Psoas muscle (tissue), 8 donors: ENCODE measurements around the gene SP4. TPM values are rescaled to one million over a fixed set of nuclear protein-coding genes. Genes with fewer than 3 reads are reported as not detected.

Source experiments
- ATAC-seq, 4 donors: fragments of 200-7000 bp; cut with Tn5 transposase; one replicate each; pipeline ENCODE4 v1.9.1; 2020; ENCODE audit warnings: moderate library complexity in 3 of 4, mild to moderate bottlenecking in 2 of 4
- DNase-seq, 2 donors: peaks; one replicate each; pipeline ENCODE4 v3.0.0-alpha.2; 2020
- H3K27ac ChIP-seq: fragments of 200-600 bp; one replicate; pipeline ENCODE4 v1.8.0; 2022
- H3K27me3 ChIP-seq, 3 donors: fragments of 200-600 bp in 1 of 3; one replicate each; pipeline versions ENCODE4 v1.6.1 to v1.8.0; 2013 to 2022; ENCODE audit warnings: low read length in 2 of 3, mild to moderate bottlenecking in 2 of 3, moderate library complexity in 1 of 3; ENCODE audit not compliant: insufficient read depth in 3 of 3
- H3K36me3 ChIP-seq, 2 donors: fragments of 200-600 bp in 1 of 2; one replicate each; pipeline versions ENCODE4 v1.6.1 to v1.8.0; 2013 to 2022; ENCODE audit warnings: low read depth in 1 of 2, mild to moderate bottlenecking in 1 of 2, moderate library complexity in 1 of 2; ENCODE audit not compliant: insufficient read depth in 1 of 2
- H3K4me1 ChIP-seq: fragments of 200-600 bp; one replicate; pipeline ENCODE4 v1.8.0; 2022
- H3K4me3 ChIP-seq: fragments of 200-600 bp; one replicate; pipeline ENCODE4 v1.8.0; 2022; ENCODE audit warnings: mild to moderate bottlenecking
- H3K9me3 ChIP-seq: fragments of 200-600 bp; one replicate; pipeline ENCODE4 v1.8.0; 2022
- CTCF ChIP-seq: fragments of 200-600 bp; IDR thresholded peaks from one replicate; pipeline ENCODE4 v1.8.0; 2022; ENCODE audit warnings: antibody characterized with exemption
- WGBS, 3 donors: extraction: QIAGEN DNeasy Blood & Tissue Kit; methylation state at CpG; one replicate each; pipeline versions ENCODE4 v1.1.6 to v1.1.7; 2013; 5-methylcytosine and 5-hydroxymethylcytosine counted together
- intact Hi-C, 2 donors: fragments of 100-400 bp; cut with DNase I; formaldehyde crosslinking; loops; one replicate each; pipeline versions ENCODE4 v1.11.0 to v1.14.2; 2022
- polyA plus RNA-seq, 3 donors: library from polyadenylated mRNA; stranded (reverse); fragments of 200-250 nt; gene quantifications; one replicate each; pipeline ENCODE4 v1.2.3, GENCODE V29; 2013
- total RNA-seq, 4 donors: library from RNA; stranded (reverse); fragmentation: NEBNext Ultra II Directional in 2 of 4; extraction: Animal tissue kit (Norgen Biotek cat#: 25700) in 2 of 4; gene quantifications; one replicate each; pipeline versions ENCODE4 v1.2.1 to v1.2.4, GENCODE V29; 2021 to 2023
- donor health status: healthy with polysubstance abuse.
- donor health status: DM: no; HTN: no; CAD: no; lungs with moderate emphysema.
- donor health status: Bipolar disorder and iron deficiency.
- donor health status: healthy.
- donor health status: DM: yes; HTN: yes; CAD: no.
- donor health status: DM: no; HTN: no; CAD: no.
- donor health status: DM: no; HTN: no; CAD: no.
- donor health status: DM: yes; HTN: yes; CAD: no.

SP4 gene
- total and polyA plus RNA-seq, 7 donors, result 1.5 to 7.4 (median 5.7) TPM

GRCh38 chr7:21414795-21415393 lies 13.0 kb upstream of the SP4 start:
- ATAC-seq, result no peak
- Histone ChIP-seq H3K27ac (no peak overlapping the region), H3K4me3 (no peak overlapping the region), H3K9me3 (no peaks in the 10 kb centered on the region), H3K27me3 (no peaks in the 10 kb centered on the region), H3K4me1 (no peaks in the 10 kb centered on the region), H3K36me3 (no peaks in the 10 kb centered on the region)
- no peak for TF ChIP-seq CTCF
- DNase-seq, result no peak
- WGBS, 3 donors, result 91 to 93% (median 91%) methylated on average over 6 of the region's 6 CpGs
- intact Hi-C loops, result no loop called here

- Histone ChIP-seq H3K9me3 (no peaks in the 10 kb centered on the region), H3K4me3 (no peak overlapping the region), H3K36me3 (no peaks in the 10 kb centered on the region), H3K27me3 (no peaks in the 10 kb centered on the region), H3K4me1 (no peaks in the 10 kb centered on the region), H3K27ac (no peak overlapping the region)
- intact Hi-C loops, result no loop called here
- ATAC-seq (no peak), DNase-seq (no peak)
- TF ChIP-seq CTCF, result no peak
- 53 to 67% (median 66%) methylated on average over 4 of the region's 4 CpGs for WGBS, 3 donors
These were observed 10.2 kb upstream of the SP4 start for GRCh38 chr7:21417647-21418046.

GRCh38 chr7:21422751-21423150 lies 5.1 kb upstream of the SP4 start:
- Histone ChIP-seq H3K4me3 (no peak overlapping the region), H3K27ac (no peak overlapping the region), H3K36me3 (no peaks in the 10 kb centered on the region), H3K27me3 (no peaks in the 10 kb centered on the region), H3K9me3 (no peaks in the 10 kb centered on the region), H3K4me1 (peaks cover 4% of the 10 kb centered on the region)
- intact Hi-C loops, result loop anchor here (10.0 kb wide), 2 partner anchors 82 to 662 kb away; no protein-coding TSS in a partner anchor
- DNase-seq (no peak), ATAC-seq (no peak)
- no peak for TF ChIP-seq CTCF

- no peak overlapping the region for H3K4me3 ChIP-seq
- no peaks in the 10 kb centered on the region for H3K27me3 ChIP-seq
- ATAC-seq (no peak), DNase-seq (no peak)
- TF ChIP-seq CTCF, result no peak
- WGBS, 3 donors, result 94 to 98% (median 96%) methylated on average over 10 of the region's 10 CpGs
- no peak overlapping the region for H3K27ac ChIP-seq
- intact Hi-C loops, result loop anchor here (5.0 to 10.0 kb wide), 3 partner anchors 80 to 660 kb away; no protein-coding TSS in a partner anchor
- H3K9me3 ChIP-seq, result no peaks in the 10 kb centered on the region
- peaks cover 19% of the 10 kb centered on the region for H3K4me1 ChIP-seq
- peaks cover 0 to 5% of the 10 kb centered on the region in 2 donors for H3K36me3 ChIP-seq
These were observed 2.6 kb upstream of the SP4 start for GRCh38 chr7:21425290-21425689.
